ENCODE data around the gene SPTBN1.

SPTBN1 gene

GRCh38 chr2:54595999-54596902 lies 140.1 kb downstream of the SPTBN1 start:
- DNase-seq = no peak

- peak in 1 of 2 experiments; percentile 52 for DNase-seq
These were observed 141.2 kb downstream of the SPTBN1 start for GRCh38 chr2:54597153-54597848.

DNA sequence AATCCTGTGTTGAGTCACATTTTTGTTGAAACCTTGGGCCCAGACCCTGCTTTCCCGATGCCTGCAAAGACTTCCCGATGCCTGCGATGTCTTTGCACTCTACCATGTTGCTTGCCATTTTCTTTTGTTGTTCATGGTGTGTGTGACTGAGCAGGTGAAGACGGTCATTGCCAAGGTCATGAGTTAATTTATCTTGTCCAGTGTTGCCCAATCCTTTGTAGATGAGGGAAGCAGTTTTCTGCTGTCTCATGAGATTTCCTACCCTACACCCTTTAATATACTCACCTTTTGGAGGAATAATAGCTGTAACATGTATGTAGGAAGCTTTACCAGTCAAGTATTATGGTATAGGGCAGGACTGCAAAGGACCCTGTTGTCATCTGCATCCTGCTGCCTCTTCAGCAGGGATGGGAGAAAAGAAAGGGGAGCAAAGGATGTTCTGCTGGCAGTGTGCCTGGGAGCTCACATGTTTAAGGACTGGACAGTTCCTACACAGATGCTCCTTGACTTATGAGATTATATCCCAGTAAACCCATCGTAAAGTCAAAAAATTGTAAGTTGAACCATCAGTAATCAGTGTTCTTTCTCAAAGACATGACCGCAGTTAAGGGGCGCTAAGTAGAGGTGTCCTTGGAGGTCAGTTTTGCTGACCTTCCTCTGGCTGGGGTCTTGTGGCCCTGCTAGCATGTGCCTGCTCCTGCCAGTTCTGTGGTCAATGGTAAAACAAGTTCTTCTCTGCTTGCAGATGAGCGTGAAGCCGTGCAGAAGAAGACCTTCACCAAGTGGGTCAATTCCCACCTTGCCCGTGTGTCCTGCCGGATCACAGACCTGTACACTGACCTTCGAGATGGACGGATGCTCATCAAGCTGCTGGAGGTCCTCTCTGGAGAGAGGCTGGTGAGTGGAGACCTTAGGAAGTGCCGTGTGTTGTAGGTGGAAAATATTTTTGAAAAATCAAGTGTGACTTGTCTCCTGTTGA lies 142.5 kb downstream of the SPTBN1 start:
- no peak for DNase-seq

DNA sequence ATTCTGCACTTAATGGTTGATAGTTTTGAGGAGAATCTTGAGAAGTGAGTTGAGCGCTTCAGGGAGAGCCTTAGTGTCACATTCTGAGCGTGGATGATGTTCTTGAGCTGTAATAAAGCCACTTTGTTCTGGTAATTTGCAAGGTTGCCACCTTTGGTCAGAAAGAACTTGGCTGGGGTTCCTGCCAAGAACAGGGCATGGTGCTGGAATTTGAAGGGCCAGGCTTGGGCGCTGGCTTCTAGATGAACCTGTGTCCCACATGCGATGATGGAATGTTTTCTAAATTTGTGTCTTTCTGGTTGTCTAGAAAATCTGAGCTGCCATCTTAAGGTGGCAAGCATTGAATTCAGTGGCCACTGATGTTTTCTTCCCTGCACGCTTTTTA lies 143.2 kb downstream of the SPTBN1 start:
- no peak for DNase-seq

GRCh38 chr2:54599914-54600313 lies 143.8 kb downstream of the SPTBN1 start:
- DNase-seq = no peak

GRCh38 chr2:54601339-54601738 lies 145.2 kb downstream of the SPTBN1 start:
- no peak for DNase-seq

GRCh38 chr2:54602736-54603322 lies 146.7 kb downstream of the SPTBN1 start:
- DNase-seq = no peak

DNA sequence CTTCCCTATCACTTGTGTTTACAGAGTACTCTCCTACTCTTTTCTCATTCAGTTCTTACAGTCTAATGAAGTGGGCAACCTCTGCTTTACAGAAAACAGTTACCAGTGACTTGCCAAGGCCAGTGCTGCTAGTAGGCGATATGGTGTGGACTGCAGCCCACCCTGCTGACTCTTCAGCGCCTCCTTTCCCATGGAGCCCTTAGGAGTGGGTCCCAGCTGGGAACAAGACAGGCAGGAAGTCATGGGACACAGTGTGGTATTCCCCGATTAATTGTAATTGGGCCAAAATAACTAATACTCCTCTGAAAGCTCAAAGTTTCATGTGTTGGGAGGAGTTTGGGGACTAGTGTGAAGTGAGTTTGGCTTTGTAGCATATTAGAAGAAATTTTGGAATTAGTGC lies 147.2 kb downstream of the SPTBN1 start:
- no peak for DNase-seq

DNA sequence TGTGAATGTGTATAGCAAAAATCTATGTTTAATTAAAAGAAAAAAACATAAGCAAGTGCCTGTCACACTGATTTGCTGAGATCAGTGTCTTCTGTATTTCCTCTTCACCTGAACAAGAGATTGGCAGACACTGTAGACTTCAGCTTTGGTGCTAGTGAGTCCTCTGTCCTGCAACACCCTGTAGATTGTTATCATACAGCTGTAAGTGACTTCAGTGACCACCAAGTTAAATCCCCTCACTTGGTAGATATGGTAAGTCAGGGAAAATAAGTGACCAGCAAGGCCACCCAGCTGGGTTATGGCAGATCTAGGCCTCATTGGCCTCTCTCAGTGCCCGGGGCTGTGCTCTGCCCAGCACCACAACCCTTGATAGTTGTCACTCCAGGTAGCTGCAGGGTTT lies 147.7 kb downstream of the SPTBN1 start:
- no peak for DNase-seq

DNA sequence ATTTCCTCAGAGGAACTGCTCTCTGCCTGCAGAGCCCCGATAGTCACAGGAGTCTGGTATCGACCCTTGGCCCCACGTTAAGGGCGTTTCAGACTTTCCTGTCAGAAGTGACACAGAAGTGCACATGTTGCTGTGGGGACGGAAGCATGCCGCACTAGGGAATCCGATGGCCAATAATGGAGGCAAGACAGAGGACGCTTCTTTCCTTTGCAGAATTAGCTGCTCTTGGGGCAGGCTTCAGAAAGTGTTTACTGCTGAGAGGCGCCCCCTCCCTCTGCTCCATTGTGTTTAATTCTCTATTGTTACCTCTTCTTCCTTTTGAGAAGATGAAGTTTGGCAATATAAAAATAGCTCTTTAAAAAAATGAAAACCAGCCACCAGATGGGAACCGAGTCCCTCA lies 148.7 kb downstream of the SPTBN1 start:
- peak in 1 of 2 experiments; percentile 42 for DNase-seq

DNA sequence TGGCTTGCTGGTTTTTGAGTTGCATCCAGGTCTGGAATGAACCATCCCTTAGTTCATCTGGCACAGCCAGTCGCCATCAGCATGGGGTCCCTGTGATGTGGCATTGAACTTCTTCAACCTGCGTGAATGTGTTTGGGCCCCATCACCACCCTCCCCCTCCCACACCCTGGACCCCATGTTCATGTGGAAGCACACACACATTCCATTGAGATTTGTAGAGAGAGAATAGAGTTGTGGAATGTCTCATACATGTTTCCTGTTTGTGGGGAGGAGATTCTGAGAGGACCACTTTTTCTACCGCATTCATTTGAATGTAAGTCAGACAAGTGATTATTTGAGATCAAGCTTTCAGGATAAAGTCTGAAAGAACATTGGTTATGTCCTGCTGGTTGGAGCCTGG lies 149.7 kb downstream of the SPTBN1 start:
- no peak for DNase-seq

GRCh38 chr2:54606393-54606958 lies 150.3 kb downstream of the SPTBN1 start:
- DNase-seq = peak; percentile 46 to 61

- no peak for DNase-seq
These were observed 152.1 kb downstream of the SPTBN1 start for GRCh38 chr2:54608224-54608623.

DNA sequence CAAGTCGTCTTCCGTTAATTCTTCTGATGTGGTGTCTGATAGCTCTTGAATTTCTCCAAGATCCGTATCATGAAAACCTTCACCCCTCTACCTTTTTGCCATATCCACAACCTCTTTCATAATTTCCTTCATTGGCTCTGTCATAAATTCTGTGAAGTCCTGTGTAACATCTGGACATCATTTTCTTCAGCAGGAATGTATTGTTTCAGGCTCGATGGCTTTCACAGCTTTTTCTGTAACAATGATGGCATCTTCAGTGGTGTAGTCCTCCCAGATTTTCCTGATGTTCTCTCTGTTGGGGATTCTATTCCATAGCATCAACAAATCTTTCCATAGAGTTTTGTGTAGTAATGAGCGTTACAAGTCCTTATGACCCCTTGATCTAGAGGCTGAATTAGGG lies 153.1 kb downstream of the SPTBN1 start:
- DNase-seq = no peak

GRCh38 chr2:54609647-54610046 lies 153.5 kb downstream of the SPTBN1 start:
- DNase-seq = no peak

GRCh38 chr2:54610700-54611099 lies 154.6 kb downstream of the SPTBN1 start:
- no peak for DNase-seq

DNA sequence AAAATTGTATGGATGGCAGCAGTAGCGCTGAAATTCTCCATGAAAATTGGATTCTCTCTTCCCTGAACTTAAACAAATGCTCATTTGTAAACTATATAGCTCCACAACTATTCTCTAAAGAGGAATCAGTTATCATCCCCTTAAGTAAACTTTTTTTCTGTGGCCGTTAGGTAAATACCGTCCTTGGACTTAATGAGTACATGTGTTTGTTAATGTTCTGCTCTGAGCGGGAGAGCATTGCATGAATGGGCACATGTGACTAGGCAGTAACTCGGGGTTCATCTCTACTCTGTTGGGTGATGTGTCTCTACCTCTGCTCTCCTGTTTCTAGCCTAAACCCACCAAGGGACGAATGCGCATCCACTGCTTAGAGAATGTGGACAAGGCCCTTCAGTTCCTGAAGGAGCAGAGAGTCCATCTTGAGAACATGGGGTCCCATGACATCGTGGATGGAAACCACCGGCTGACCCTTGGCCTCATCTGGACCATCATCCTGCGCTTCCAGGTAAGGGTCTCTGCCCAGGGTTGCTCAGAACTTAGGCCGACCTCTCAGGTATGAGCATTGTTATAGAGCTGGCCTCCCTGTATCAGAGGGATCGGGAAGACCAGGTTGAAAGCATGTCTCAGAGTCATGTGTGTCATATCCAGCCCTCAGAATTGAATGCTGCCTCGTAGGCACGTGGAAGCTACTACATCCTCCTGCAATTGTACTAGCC lies 155.9 kb downstream of the SPTBN1 start:
- DNase-seq = no peak

GRCh38 chr2:54613386-54613785 lies 157.3 kb downstream of the SPTBN1 start:
- no peak for DNase-seq

DNA sequence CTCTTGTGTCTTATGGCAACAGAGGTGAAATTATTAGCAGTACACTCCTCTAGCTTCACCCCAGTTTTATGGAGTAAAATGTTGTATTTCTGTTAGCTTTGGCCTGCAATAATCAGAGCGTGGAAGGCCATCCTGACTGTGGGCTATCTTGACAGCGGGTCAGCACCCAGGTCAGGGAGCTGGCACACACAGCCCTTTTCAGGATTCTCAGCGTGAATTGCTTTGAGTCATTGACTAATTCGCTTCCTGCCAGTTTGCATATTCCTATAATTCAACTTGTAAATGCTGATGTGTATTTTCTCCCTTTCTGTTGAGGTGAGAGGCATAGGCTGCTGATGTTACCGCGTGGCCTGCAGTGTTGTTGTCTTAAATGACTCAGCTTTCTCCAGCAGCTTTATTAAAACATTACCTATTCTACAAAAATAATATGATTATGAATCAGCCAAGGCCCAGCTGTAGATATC lies 157.7 kb downstream of the SPTBN1 start:
- no peak for DNase-seq

- DNase-seq = no peak
These were observed 158.7 kb downstream of the SPTBN1 start for GRCh38 chr2:54614819-54615218.

DNA sequence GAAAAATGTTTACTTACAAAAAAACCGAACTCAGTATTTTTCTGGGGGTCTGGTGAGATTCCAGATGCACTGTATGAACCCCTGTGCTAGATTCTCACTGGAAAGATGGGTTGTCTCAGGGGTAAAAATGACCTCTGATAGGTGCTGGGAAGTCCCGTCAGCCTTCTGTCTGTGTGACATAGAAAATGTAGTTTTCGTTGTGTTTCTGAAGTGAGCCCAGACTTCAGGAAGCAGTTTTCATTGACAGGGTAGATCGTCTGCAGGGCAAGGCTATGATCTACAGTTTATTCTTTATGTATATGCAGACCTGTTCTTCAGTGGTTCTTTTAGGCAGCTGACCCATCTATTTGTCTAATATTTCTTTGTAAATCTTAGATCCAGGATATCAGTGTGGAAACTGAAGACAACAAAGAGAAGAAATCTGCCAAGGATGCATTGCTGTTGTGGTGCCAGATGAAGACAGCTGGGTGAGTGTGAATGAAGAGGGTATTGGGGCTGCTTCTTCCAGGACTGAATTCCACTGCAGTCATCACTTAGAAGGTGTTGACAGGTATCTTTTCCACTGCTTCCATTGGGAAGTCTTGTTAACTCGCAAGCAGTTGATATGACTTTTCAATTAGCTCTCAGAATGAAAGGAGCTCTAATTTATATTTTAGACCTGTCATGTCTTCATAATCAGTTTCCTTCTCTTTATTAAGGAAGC lies 159.9 kb downstream of the SPTBN1 start:
- no peak for DNase-seq

All from activated CD4-positive, alpha-beta T cell treated with anti-CD3 and anti-CD28 coated beads, Interleukin-2, amount 50 U/mL, for 48 hours (primary cell).